Measurements from ENCODE around the gene SH3YL1.
A peak's percentile ranks its signal among the peaks of the same experiment; 100 is the strongest.

Gene SH3YL1

GRCh38 chr2:282371-283263, 18.8 kb upstream of the SH3YL1 start:
- FAIRE-seq (no peak), DNase-seq (ENCODE audit: insufficient read length, low spot score) (no peak)

DNA sequence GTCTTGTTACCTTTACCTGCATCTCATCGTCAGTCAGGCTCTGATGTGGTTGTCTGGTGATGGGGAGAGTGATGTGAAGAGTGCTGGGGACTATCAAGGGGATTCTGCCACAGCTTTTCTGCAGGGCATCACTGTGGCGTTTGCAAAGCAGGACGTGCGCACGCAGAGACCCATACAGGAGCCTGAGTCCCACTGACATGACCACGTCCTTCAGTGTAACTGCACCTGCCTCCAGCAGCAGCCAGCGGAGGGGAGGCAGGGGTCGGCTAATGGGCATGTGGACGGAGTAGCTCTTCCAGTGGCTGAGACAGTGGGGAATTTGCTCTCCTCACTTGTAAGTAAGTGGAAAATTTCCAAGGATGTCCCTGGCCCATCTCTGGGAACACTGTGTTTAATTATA, 17.5 kb upstream of the SH3YL1 start:
- no peak for FAIRE-seq
- DNase-seq (ENCODE audit: insufficient read length, low spot score), result no peak

DNA sequence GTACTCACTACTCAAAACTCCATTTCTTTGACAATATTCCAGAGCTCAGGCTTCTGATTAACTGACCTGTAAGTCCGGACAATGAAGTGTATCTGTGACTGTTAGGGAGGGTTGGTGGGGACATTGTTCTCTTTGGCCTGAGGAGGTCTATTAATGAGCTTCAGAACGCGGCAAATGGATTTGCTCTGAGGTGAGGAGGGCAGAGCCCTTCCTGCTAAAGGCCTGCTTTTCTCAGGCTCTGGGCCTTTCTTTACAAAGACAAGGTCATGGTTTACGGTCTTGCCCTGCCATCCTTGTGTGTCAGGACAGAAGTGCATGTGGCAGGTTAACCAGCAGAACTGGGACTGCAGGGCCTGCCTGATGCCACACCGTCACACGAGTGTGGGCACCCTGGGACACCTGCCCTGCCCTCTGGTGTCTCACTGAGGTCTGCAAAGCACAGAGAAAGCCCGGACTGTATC, 16.8 kb upstream of the SH3YL1 start:
- no peak for DNase-seq (ENCODE audit: insufficient read length, low spot score)
- FAIRE-seq, result no peak

DNA sequence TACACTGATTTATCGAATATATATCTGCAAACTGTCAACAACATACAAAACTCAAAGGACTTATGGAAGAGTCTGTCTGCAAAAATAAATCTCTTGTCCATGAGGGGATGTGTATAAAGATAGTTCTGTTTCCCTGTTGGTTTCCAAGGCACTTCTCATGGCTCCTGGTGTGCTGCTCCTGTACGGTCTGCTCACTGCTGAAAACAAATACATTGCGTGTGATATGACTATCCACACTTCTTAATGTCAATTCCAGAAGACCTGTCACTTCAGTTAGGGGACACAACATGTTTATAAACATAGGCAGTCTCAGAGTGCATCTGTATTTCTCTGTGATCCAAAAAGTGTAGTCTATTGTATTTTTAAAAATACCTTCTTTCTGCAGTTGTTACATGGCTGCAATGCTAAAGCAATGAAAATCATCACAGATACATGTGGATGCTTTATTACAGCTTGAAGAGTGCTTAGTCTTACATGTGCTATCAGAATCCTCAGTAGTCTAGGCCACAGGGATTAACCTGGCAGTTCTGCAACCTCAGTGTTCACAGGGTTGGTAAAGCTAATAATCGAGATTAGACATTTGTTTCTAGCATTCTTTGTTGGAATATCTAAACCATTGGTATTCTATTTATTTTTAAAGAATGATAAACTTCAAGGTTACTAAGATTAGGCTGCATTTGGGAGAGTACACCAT, 16.3 kb upstream of the SH3YL1 start:
- FAIRE-seq, result no peak

DNA sequence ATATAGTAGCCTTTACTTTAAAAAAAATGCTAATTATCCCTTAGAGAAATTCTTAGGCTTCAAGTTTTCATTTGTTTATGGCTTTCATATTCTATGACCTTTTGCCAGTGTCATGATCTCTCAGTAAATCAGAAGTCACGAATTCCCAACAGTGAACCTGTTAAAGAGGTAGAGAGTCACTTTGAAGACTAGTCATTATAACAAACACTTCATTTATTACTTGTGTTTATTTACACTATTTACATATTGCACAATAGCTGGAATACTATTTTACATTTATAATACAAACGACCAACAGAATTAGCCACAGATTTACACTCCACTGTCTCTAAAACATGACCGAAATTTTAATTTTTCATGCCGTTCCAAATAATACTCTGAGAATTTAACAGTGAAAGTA, 15.5 kb upstream of the SH3YL1 start:
- DNase-seq (ENCODE audit: insufficient read length, low spot score), result no peak
- FAIRE-seq, result no peak

More for the DNA sequence above, 16.3 kb upstream of the SH3YL1 start:
- no peak for DNase-seq (ENCODE audit: insufficient read length, low spot score)

GRCh38 chr2:278927-279320, 15.1 kb upstream of the SH3YL1 start:
- DNase-seq (ENCODE audit: insufficient read length, low spot score) (no peak), FAIRE-seq (no peak)

DNA sequence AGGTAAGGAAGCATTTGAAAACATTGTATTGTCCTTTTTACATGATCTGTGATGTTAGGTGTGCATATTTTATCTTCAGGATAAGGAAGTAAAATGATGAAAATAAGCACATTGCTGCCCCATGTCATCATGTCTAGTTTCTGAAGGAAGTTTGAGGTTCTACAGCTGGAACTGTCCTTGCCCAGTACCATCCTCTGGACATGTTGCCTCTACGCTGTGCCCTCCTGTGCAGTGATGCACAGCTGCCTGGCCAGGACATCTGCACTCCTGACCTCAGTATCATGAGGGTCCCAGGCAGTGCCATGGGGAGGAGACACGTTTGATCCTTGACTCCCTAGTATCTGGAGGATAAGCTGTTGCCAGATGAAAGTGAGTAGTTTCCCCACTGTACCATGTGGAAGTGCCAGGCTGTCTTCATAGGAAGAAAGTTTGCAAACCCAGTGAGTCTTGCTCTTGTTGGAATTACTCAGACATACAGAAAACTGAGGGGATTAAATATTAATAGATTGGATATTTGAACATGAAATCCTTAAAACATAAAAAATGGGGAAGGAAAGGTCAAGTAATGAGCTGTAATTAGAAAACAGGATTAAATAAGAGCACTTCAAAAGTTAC, 14.6 kb upstream of the SH3YL1 start:
- FAIRE-seq, result peak; percentile 33
- no peak for DNase-seq (ENCODE audit: insufficient read length, low spot score)

GRCh38 chr2:275466-275865, 11.6 kb upstream of the SH3YL1 start:
- DNase-seq (ENCODE audit: insufficient read length, low spot score) (no peak), FAIRE-seq (peak; percentile 72)

- no peak for DNase-seq (ENCODE audit: insufficient read length, low spot score)
- no peak for FAIRE-seq
Observed at GRCh38 chr2:274503-274902, 10.7 kb upstream of the SH3YL1 start.

GRCh38 chr2:273333-273732, 9.5 kb upstream of the SH3YL1 start:
- FAIRE-seq (no peak), DNase-seq (ENCODE audit: insufficient read length, low spot score) (no peak)

DNA sequence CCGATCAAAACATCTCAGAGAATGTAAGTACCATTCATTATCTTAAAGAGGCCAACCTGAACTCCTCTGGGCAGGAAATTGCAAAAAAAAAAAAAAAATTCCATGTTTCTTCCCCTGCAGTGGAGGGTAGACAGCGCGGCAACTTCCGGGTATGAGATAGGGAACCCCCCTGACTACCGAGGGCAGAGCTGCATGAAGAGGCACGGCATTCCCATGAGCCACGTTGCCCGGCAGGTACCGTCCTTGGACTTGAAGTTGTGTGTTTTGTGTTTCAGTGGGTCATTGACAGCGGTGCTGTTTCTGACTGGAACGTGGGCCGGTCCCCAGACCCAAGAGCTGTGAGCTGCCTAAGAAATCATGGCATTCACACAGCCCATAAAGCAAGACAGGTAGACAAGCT, 8.1 kb upstream of the SH3YL1 start:
- DNase-seq (ENCODE audit: insufficient read length, low spot score), result no peak
- no peak for FAIRE-seq

DNA sequence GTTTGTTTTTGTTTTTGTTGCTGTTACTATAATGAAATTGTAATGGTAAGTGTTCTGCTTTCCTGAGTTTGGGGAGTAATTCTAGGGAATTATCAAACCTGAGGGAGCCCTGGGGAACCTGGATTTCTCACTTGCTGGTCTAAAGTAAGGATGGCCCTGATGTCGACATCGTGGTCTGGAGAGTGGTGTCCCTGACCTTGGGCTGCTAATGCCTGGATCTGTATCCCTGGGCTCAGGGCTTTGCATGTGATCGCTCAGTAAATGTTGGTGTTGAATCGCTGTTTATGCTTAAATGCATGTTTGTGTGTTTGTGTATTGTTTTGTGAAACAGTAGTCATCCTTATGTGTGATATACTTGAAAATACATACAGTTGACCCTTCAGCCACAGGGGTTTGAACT, 7.0 kb upstream of the SH3YL1 start:
- no peak for DNase-seq (ENCODE audit: insufficient read length, low spot score)
- peak; percentile 62 for FAIRE-seq

- FAIRE-seq (no peak), DNase-seq (ENCODE audit: insufficient read length, low spot score) (no peak)
Observed at GRCh38 chr2:269356-270030, 5.7 kb upstream of the SH3YL1 start.

- FAIRE-seq (no peak), DNase-seq (ENCODE audit: insufficient read length, low spot score) (no peak)
Observed at GRCh38 chr2:268323-268722, 4.5 kb upstream of the SH3YL1 start.

DNA sequence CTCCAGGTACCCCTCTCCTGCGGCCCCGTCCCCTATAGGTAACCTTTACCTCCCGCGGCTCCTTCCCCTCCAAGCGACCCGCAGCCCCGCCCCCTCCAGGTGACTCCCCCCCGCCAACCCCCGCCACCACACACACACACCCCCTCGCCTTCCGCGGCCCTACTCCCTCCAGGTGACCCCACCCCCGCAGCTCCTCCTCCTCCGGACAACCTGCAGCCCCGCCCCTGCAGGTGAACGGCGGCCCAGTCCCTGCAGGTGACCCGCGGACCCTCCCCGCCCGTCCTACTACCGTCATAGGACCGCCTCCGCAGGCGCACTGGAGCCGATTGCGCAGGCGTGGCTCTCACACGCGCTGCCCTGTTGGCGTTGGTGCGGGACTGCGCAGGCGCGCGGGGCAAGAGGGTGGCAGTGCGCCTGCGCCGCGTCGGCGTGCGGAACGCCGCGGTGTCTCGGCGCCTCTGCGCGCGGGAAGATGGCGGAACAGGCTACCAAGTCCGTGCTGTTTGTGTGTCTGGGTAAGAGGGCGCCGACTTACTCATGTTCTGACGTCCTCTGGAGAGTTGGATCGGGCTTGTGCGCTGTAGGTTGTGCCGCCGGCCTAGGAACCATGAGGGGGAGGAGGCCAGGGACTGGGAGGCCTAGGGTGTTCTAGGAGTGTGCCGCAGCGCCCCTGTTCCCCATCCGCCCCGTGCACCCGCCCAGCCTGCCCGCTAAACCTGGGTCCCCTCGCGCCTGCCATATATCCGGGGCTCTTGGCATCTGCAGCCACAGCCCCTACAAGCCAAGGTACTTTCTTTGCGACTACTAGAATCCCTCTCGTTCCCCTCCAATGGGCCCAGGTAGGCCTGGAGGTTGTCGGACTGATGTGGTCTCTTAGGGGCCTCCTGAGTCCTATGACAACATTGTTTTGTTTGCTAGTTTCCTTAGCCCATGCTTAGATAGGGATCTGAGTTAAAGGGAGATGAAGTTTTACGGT, 949 bp upstream of the SH3YL1 start, which contains the start of gene ACP1:
ACP1 (plus strand) TSS at position 455 of the 976 bp plus-strand sequence; CDS start at position 473, 18 bp downstream.
- FAIRE-seq (peak; percentile 100), DNase-seq (ENCODE audit: insufficient read length, low spot score) (peak; percentile 99)

DNA sequence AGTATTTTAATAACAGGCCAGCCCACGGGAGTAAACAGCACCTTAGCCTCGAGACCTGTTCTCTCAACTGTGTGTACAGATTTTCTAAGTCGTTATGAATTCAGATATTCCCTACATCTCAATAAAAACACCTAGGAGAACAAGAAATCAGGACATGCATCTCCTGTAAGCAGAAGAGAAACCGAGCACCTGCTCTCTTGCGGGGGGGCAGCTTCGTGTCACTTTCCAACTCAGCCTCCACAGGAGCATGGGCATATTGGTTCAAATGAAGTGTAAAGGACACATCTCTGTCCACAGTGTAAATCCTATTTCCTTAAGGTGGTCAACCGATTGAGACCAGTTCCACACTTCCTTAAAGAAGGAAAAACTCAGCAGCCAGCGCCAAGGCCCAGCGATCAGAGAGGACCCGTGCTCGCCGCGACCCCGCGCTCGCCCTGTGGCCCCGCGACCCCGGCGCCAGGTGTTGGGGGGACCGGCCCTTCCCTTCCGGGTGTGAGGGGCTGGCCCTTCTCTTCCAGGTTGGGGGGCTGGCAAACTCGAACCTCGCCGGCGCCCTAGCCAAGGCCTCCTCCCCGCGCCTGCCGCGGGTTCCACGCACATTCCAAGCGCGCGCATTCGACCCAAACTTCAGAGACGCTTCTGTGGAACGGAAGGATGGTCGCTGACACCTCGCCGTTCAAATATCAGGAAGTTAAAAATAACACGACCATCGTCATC, 652 bp downstream of the SH3YL1 start:
- no peak for DNase-seq (ENCODE audit: insufficient read length, low spot score)

GRCh38 chr2:262117-262516, 1.7 kb downstream of the SH3YL1 start:
- FAIRE-seq (no peak), DNase-seq (ENCODE audit: insufficient read length, low spot score) (no peak)

More for the DNA sequence above, 652 bp downstream of the SH3YL1 start:
- no peak for FAIRE-seq

GRCh38 chr2:260507-261161, 3.2 kb downstream of the SH3YL1 start:
- FAIRE-seq, result peak; percentile 76
- DNase-seq (ENCODE audit: insufficient read length, low spot score), result no peak
